ENCODE results near the gene CELA3A.
"Not testable (repeated sequence)": the region's sequence is repeated elsewhere in the genome, so short reads cannot be mapped to it uniquely, and the experiment has no call there.

- TF ChIP-seq CTCF (conservative IDR thresholded peaks at IDR 0.05; ENCODE audit: low read length); EZH2phosphoT487 (IDR thresholded peaks at IDR 0.05; ENCODE audit: borderline replicate concordance): not testable (repeated sequence)
Observed at GRCh38 chr1:22034834-22035233, 33.4 kb downstream of the CELA3A start.

Measured in Loucy (cell line).